K562 treated with DMSO at 1 percent for 12 hours (cell line): ENCODE measurements around the gene SNX7. TPM values are rescaled to one million over a fixed set of nuclear protein-coding genes. Genes with fewer than 3 reads are reported as not detected.

ENCODE experiments used
- total RNA-seq: library from RNA; unstranded; fragments of 300-600 nt; gene quantifications from 2 replicates; pipeline ENCODE4 v1.2.3, GENCODE V29; 2022; ENCODE audit not compliant: insufficient read depth

Gene SNX7, protein sequence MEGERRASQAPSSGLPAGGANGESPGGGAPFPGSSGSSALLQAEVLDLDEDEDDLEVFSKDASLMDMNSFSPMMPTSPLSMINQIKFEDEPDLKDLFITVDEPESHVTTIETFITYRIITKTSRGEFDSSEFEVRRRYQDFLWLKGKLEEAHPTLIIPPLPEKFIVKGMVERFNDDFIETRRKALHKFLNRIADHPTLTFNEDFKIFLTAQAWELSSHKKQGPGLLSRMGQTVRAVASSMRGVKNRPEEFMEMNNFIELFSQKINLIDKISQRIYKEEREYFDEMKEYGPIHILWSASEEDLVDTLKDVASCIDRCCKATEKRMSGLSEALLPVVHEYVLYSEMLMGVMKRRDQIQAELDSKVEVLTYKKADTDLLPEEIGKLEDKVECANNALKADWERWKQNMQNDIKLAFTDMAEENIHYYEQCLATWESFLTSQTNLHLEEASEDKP
- not detected in 2 replicates for total RNA-seq

DNA sequence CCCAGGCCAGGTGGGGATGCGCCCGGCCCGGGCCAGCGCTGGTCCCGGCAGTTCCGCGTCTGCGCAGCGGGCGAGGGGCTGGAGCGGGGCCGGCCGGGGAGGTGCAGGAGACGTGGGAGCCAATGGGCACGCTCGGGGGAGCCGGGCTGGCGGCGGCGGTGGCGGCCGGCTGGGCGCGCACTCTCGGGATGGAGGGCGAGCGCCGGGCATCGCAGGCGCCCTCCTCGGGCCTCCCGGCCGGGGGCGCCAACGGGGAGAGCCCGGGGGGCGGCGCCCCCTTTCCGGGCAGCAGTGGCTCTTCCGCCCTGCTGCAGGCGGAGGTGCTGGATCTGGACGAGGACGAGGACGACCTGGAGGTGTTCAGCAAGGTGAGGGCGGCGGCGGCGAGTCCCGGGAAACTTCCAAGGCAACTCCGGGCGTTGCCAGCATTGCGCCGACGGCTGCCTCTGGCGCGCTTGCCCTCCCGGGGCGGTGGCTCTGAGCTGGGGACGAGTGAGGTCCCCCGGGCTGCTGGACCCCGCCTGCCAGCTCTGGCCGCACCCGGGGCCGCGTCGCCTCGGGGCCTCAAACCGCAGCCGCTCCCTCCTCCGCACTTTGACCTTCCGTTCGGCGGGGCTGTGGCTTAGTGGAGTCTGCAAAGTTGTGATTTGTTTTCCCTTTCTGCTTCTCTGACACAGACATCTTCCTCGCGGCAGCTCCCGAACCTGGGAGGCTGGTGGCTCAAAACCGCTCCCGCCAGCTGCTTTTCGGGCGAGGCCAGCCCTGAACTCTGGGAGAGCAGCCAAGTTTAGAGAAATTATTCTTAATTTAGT is at the start of gene SNX7:
TSS of gene SNX7 (plus strand) at position 178 of the 812 bp plus-strand sequence. CDS start at position 189, 11 bp downstream.

